Right lobe of liver (tissue), 6 donors: ENCODE data around the gene SPOCK2. TPM values are rescaled to one million over a fixed set of nuclear protein-coding genes. Genes with fewer than 3 reads are reported as not detected.

ENCODE experiments used
- ATAC-seq, 4 donors: fragments of 200-7000 bp; cut with Tn5 transposase; one replicate each; pipeline ENCODE4 v1.9.1; 2020; ENCODE audit warnings: mild to moderate bottlenecking in 4 of 4, moderate library complexity in 4 of 4
- DNase-seq, 3 donors: peaks; one replicate each; pipeline ENCODE4 v3.0.0-alpha.2; 2020
- H3K27ac ChIP-seq, 3 donors: fragments of 200-600 bp; one replicate each; pipeline ENCODE4 v1.8.0; 2022
- H3K27me3 ChIP-seq, 2 donors: fragments of 200-600 bp; one replicate each; pipeline ENCODE4 v1.8.0; 2022
- H3K36me3 ChIP-seq, 4 donors: fragments of 200-600 bp; sonication (generic) in 1 of 4; one replicate each; pipeline versions ENCODE4 v1.5.1 to v1.8.0; 2017 to 2022; ENCODE audit warnings: control low read depth in 1 of 4
- H3K4me1 ChIP-seq, 4 donors: fragments of 200-600 bp; sonication (generic) in 1 of 4; one replicate each; pipeline versions ENCODE4 v1.5.1 to v1.8.0; 2017 to 2022; ENCODE audit warnings: control low read depth in 1 of 4
- H3K4me3 ChIP-seq, 3 donors: fragments of 200-600 bp; one replicate each; pipeline ENCODE4 v1.8.0; 2022
- H3K9me3 ChIP-seq, 4 donors: fragments of 200-600 bp; sonication (generic) in 1 of 4; one replicate each; pipeline versions ENCODE4 v1.5.1 to v1.8.0; 2017 to 2022; ENCODE audit warnings: control low read depth in 1 of 4
- CTCF ChIP-seq, 4 donors: fragments of 200-600 bp in 3 of 4; fragments of 450-650 bp in 1 of 4; IDR thresholded peaks; one replicate each; pipeline versions ENCODE4 v1.5.1 to v1.8.0; 2016 to 2022; ENCODE audit warnings: antibody characterized with exemption in 4 of 4, mild to moderate bottlenecking in 2 of 4
- POLR2A ChIP-seq: fragments of 450-650 bp; IDR thresholded peaks from one replicate; pipeline ENCODE4 v1.6.1; 2017; ENCODE audit warnings: antibody characterized with exemption, mild to moderate bottlenecking
- whole genome bisulfite sequencing: methylation state at CpG from one replicate; pipeline ENCODE4 v1.1.6; 2018; ENCODE audit warnings: low coverage, low lambda C conversion rate; ENCODE audit not compliant: insufficient coverage; ENCODE audit errors: missing lambda C conversion rate; 5-methylcytosine and 5-hydroxymethylcytosine counted together
- intact Hi-C, 2 donors: fragments of 100-400 bp; cut with DNase I; formaldehyde crosslinking; loops; one replicate each; pipeline versions ENCODE4 v1.11.2 to v1.14.1; 2022
- total RNA-seq, 6 experiments: library from RNA; depleted of rRNA in 2 of 6; stranded (reverse); fragments of >200 nt in 2 of 6; fragmentation: NEBNext Ultra II Directional in 3 of 6; extraction: Animal tissue kit (Norgen Biotek cat#: 25700) in 3 of 6; gene quantifications; one replicate each; pipeline versions ENCODE4 v1.1.0 to v1.2.4, GENCODE V29; 2016 to 2023
- donor health status: DM: no; HTN: yes; CAD: no.
- donor health status: DM: no; HTN: no; CAD: no.
- donor health status: DM: no; HTN: no; CAD: no.
- donor health status: DM: no; HTN: yes; CAD: no.
- donor health status: DM: no; HTN: yes; CAD: no.

The SPOCK2 gene
- total RNA-seq, 6 experiments from 2014 or later = 0.72 to 3.0 (median 1.2) TPM

- no peak overlapping the region for H3K4me3 ChIP-seq
- peaks cover 0 to 2% (median 0%) of the 10 kb centered on the region in 4 donors for H3K36me3 ChIP-seq
- no peaks in the 10 kb centered on the region for H3K4me1 ChIP-seq
- DNase-seq = no peak
- intact Hi-C loops = no loop called here
- H3K27ac ChIP-seq = no peak overlapping the region
- TF ChIP-seq CTCF (IDR thresholded peaks at IDR 0.05) (no peak), POLR2A (no peak)
- no peaks in the 10 kb centered on the region for H3K27me3 ChIP-seq
- no peaks in the 10 kb centered on the region for H3K9me3 ChIP-seq
- ATAC-seq = peak; percentile 30 to 63 (median 54)
Measured at GRCh38 chr10:72133517-72133916, 45.2 kb upstream of the SPOCK2 start.

GRCh38 chr10:72132854-72133253, 44.5 kb upstream of the SPOCK2 start:
- no peak overlapping the region for H3K27ac ChIP-seq
- H3K4me3 ChIP-seq = no peak overlapping the region
- intact Hi-C loops = no loop called here
- TF ChIP-seq CTCF (IDR thresholded peaks at IDR 0.05) (no peak), POLR2A (no peak)
- H3K27me3 ChIP-seq = no peaks in the 10 kb centered on the region
- peaks cover 0 to 2% (median 0%) of the 10 kb centered on the region in 4 donors for H3K36me3 ChIP-seq
- ATAC-seq (no peak), DNase-seq (no peak)
- H3K4me1 ChIP-seq = no peaks in the 10 kb centered on the region
- no peaks in the 10 kb centered on the region for H3K9me3 ChIP-seq
- 93% methylated on average over 4 of the region's 4 CpGs for WGBS

DNA sequence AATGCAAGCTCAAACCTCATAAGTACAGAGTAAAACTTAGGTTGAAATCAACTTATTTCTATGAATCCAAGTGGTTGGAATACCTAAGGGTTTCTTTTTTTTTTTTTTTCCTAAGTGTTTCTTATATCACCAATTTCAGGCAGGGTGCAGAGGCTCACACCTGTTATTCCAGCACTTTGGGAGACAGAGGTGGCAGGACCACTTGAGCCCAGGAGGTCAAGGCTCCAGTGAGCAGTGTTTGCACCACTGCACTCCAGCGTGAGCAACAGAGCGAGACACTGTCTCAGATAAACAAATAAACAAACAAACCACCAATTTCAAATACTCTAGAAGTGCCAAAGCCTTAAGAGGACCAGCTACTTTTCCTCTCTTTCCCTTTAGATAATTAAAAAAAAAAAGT, 39.2 kb upstream of the SPOCK2 start:
- Histone ChIP-seq H3K27ac (no peak overlapping the region), H3K4me3 (no peak overlapping the region), H3K9me3 (no peaks in the 10 kb centered on the region), H3K27me3 (no peaks in the 10 kb centered on the region), H3K4me1 (no peaks in the 10 kb centered on the region), H3K36me3 (no peaks in the 10 kb centered on the region)
- TF ChIP-seq POLR2A (no peak), CTCF (IDR thresholded peaks at IDR 0.05) (no peak)
- DNase-seq (no peak), ATAC-seq (no peak)
- intact Hi-C loops = loop anchor here in 1 of 2 donors (10.0 kb wide), 1 partner anchor 207 kb away; no protein-coding TSS in a partner anchor
- 63% methylated on average over 2 of the region's 2 CpGs for WGBS

- no peaks in the 10 kb centered on the region for H3K4me1 ChIP-seq
- ATAC-seq (no peak), DNase-seq (no peak)
- WGBS = 97% methylated on average over 3 of the region's 3 CpGs
- no peak overlapping the region for H3K4me3 ChIP-seq
- no peaks in the 10 kb centered on the region for H3K9me3 ChIP-seq
- H3K27ac ChIP-seq = no peak overlapping the region
- no peaks in the 10 kb centered on the region for H3K27me3 ChIP-seq
- intact Hi-C loops = loop anchor here in 1 of 2 donors (10.0 kb wide), 1 partner anchor 208 kb away; no protein-coding TSS in a partner anchor
- TF ChIP-seq POLR2A = no peak
- no peak for TF ChIP-seq CTCF (IDR thresholded peaks at IDR 0.05)
- H3K36me3 ChIP-seq = no peaks in the 10 kb centered on the region
Measured at GRCh38 chr10:72126872-72127232, 38.5 kb upstream of the SPOCK2 start.
